Mesendoderm (in vitro differentiated cells): ENCODE results near the gene ADPRS.

Experiments
- DNase-seq: peaks from one replicate; pipeline ENCODE4 v3.0.0; 2013
- H2AK5ac ChIP-seq: 2 replicates; pipeline ENCODE4 v1.6.1; 2013; ENCODE audit warnings: low read length, inconsistent platforms
- H2BK120ac ChIP-seq: 2 replicates; pipeline ENCODE4 v1.6.1; 2013; ENCODE audit warnings: low read depth, mild to moderate bottlenecking, low read length, moderate library complexity, mixed read lengths
- H2BK15ac ChIP-seq: replicated peaks from 2 replicates; pipeline ENCODE4 v1.6.1; 2013; ENCODE audit warnings: low read depth, mild to moderate bottlenecking, moderate library complexity
- H2BK5ac ChIP-seq: 2 replicates; pipeline ENCODE4 v1.6.1; 2013; ENCODE audit warnings: low read length, inconsistent platforms
- H3K18ac ChIP-seq: 2 replicates; pipeline ENCODE4 v1.6.1; 2013; ENCODE audit warnings: mild to moderate bottlenecking, low read length, mixed read lengths
- H3K23ac ChIP-seq: one replicate; pipeline ENCODE4 v1.6.1; 2013; ENCODE audit warnings: low read length
- H3K27ac ChIP-seq: 2 replicates; pipeline ENCODE4 v1.5.1; 2013; ENCODE audit warnings: low read depth, mild to moderate bottlenecking, inconsistent platforms, low read length, moderate library complexity
- H3K27me3 ChIP-seq: 2 replicates; pipeline ENCODE4 v1.6.1; 2013; ENCODE audit warnings: low read length, control low read depth, mild to moderate bottlenecking, inconsistent platforms; ENCODE audit not compliant: insufficient read depth, poor library complexity
- H3K36me3 ChIP-seq: 2 replicates; pipeline ENCODE4 v1.6.1; 2013; ENCODE audit warnings: low read length, inconsistent platforms; ENCODE audit not compliant: control insufficient read depth, insufficient read depth
- H3K4ac ChIP-seq: one replicate; pipeline ENCODE4 v1.6.1; 2013; ENCODE audit warnings: low read depth, mild to moderate bottlenecking, low read length, moderate library complexity
- H3K4me1 ChIP-seq: 2 replicates; pipeline ENCODE4 v1.6.1; 2013; ENCODE audit warnings: low read depth, low read length, inconsistent platforms; ENCODE audit not compliant: control insufficient read depth
- H3K4me2 ChIP-seq: 2 replicates; pipeline ENCODE4 v1.6.1; 2013; ENCODE audit warnings: low read length
- H3K4me3 ChIP-seq: 2 replicates; pipeline ENCODE4 v1.5.1; 2013; ENCODE audit warnings: mild to moderate bottlenecking, low read length
- H3K56ac ChIP-seq: one replicate; pipeline ENCODE4 v1.6.1; 2013; ENCODE audit warnings: low read length
- H3K79me1 ChIP-seq: 2 replicates; pipeline ENCODE4 v1.6.1; 2013; ENCODE audit warnings: low read length, inconsistent platforms
- H3K79me2 ChIP-seq: 2 replicates; pipeline ENCODE4 v1.6.1; 2013; ENCODE audit warnings: mild to moderate bottlenecking, low read length; ENCODE audit not compliant: control insufficient read depth, insufficient read depth
- H3K9ac ChIP-seq: 2 replicates; pipeline ENCODE4 v1.6.1; 2013; ENCODE audit warnings: low read length, inconsistent platforms
- H4K5ac ChIP-seq: one replicate; pipeline ENCODE4 v1.6.1; 2013; ENCODE audit warnings: low read length
- H4K8ac ChIP-seq: one replicate; pipeline ENCODE4 v1.6.1; 2013; ENCODE audit warnings: low read depth, mild to moderate bottlenecking, control low read depth, low read length, moderate library complexity
- WGBS: extraction: QIAGEN DNeasy Blood & Tissue Kit; methylation state at CpG from one replicate; pipeline ENCODE4 v1.1.7; 2013; ENCODE audit warnings: low lambda C conversion rate, missing lambda C conversion rate; ENCODE audit not compliant: insufficient coverage; ENCODE audit errors: extremely low coverage; 5-methylcytosine and 5-hydroxymethylcytosine counted together

Gene ADPRS

DNA sequence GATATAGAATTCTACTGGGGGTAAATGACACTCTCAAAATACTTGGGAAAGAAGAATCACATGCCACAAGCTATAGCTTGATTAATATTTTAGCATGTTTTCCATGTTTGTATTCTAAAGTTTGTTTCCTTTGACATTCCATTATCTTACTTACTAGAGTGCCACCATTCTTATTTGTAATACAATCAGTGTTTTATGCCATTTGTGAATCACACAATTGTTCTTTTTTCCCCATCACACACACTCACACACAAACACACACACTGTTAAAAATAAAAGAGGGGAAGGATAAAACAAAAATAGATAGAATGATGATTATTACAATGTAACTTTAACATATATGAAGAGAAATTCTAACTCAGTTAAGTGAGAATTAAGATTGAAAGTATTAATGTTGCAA, 20.8 kb upstream of the ADPRS start:
- no peak overlapping the region for H2BK15ac ChIP-seq
- DNase-seq = no peak
- H3K4me1 ChIP-seq = no peaks in the 10 kb centered on the region
- no peaks in the 10 kb centered on the region for H3K36me3 ChIP-seq
- H4K5ac ChIP-seq = no peak overlapping the region
- no peak overlapping the region for H2AK5ac ChIP-seq
- no peaks in the 10 kb centered on the region for H3K27me3 ChIP-seq
- no peak overlapping the region for H3K56ac ChIP-seq
- no peaks in the 10 kb centered on the region for H3K79me2 ChIP-seq
- no peak overlapping the region for H3K4me3 ChIP-seq
- no peak overlapping the region for H2BK120ac ChIP-seq
- no peak overlapping the region for H3K9ac ChIP-seq
- no peaks in the 10 kb centered on the region for H3K79me1 ChIP-seq
- H3K18ac ChIP-seq = no peak overlapping the region
- H3K4ac ChIP-seq = no peak overlapping the region
- no peak overlapping the region for H2BK5ac ChIP-seq
- H4K8ac ChIP-seq = no peak overlapping the region
- no peak overlapping the region for H3K27ac ChIP-seq
- H3K4me2 ChIP-seq = no peak overlapping the region
- H3K23ac ChIP-seq = no peak overlapping the region

DNA sequence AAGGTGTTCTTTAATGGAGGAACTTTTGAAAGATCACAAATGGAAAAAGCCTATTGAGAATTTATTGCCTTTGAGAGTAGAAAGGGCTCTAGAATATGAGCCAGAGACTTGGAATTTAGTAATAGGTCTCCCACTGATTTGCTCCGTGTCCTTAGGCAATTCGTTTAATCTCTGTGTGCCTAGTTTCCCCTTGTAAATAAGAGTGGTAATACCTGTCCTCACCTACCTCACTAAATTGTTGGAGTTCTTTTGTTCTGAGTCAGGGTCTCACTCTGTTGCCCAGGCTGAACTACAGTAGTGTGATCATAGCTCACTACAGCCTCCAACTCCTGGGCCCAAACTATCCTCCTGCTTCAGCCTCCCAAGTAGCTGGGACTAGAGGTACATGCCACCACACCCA, 19.8 kb upstream of the ADPRS start:
- H4K8ac ChIP-seq = no peak overlapping the region
- no peak overlapping the region for H3K27ac ChIP-seq
- H3K79me1 ChIP-seq = no peaks in the 10 kb centered on the region
- no peak overlapping the region for H3K4ac ChIP-seq
- H4K5ac ChIP-seq = no peak overlapping the region
- H3K9ac ChIP-seq = no peak overlapping the region
- no peak overlapping the region for H3K4me2 ChIP-seq
- no peak overlapping the region for H3K4me3 ChIP-seq
- DNase-seq = peak; percentile 87
- H3K4me1 ChIP-seq = no peaks in the 10 kb centered on the region
- no peak overlapping the region for H2BK15ac ChIP-seq
- H2BK5ac ChIP-seq = no peak overlapping the region
- no peak overlapping the region for H2BK120ac ChIP-seq
- H2AK5ac ChIP-seq = no peak overlapping the region
- no peaks in the 10 kb centered on the region for H3K79me2 ChIP-seq
- no peaks in the 10 kb centered on the region for H3K27me3 ChIP-seq
- H3K23ac ChIP-seq = no peak overlapping the region
- no peak overlapping the region for H3K56ac ChIP-seq
- H3K18ac ChIP-seq = no peak overlapping the region
- no CpG with 5 or more reads among the region's 2 CpGs for WGBS
- no peaks in the 10 kb centered on the region for H3K36me3 ChIP-seq

DNA sequence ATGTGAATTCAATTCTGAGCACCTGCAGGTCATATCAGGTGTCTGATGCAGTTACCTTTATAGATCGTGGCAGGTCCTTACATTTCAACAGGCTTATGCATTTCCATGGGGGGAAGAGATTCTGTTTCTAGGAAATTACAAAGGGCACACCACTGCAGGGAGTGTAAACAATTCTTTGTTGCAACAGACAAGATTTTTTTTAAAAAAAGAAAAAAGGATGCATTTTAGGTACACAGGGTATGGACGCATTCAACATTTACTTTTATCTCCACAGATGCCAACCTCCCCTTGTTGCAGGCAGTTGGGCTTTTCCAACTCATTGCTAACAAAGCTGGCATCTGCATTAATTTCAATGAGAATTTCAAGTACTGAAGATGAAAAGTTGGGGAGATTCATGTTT, 18.3 kb upstream of the ADPRS start:
- H3K9ac ChIP-seq = no peak overlapping the region
- no peak overlapping the region for H3K56ac ChIP-seq
- H3K4me1 ChIP-seq = no peaks in the 10 kb centered on the region
- H2BK5ac ChIP-seq = no peak overlapping the region
- no peak overlapping the region for H3K23ac ChIP-seq
- no peak for DNase-seq
- no peak overlapping the region for H4K5ac ChIP-seq
- no peak overlapping the region for H3K18ac ChIP-seq
- H3K36me3 ChIP-seq = no peaks in the 10 kb centered on the region
- H3K79me2 ChIP-seq = no peaks in the 10 kb centered on the region
- H2BK15ac ChIP-seq = no peak overlapping the region
- no peak overlapping the region for H3K27ac ChIP-seq
- no peaks in the 10 kb centered on the region for H3K27me3 ChIP-seq
- H2BK120ac ChIP-seq = no peak overlapping the region
- no peak overlapping the region for H4K8ac ChIP-seq
- H3K79me1 ChIP-seq = no peaks in the 10 kb centered on the region
- WGBS = no CpG with 5 or more reads among the region's 2 CpGs
- H3K4me3 ChIP-seq = no peak overlapping the region
- H2AK5ac ChIP-seq = no peak overlapping the region
- no peak overlapping the region for H3K4ac ChIP-seq
- no peak overlapping the region for H3K4me2 ChIP-seq

DNA sequence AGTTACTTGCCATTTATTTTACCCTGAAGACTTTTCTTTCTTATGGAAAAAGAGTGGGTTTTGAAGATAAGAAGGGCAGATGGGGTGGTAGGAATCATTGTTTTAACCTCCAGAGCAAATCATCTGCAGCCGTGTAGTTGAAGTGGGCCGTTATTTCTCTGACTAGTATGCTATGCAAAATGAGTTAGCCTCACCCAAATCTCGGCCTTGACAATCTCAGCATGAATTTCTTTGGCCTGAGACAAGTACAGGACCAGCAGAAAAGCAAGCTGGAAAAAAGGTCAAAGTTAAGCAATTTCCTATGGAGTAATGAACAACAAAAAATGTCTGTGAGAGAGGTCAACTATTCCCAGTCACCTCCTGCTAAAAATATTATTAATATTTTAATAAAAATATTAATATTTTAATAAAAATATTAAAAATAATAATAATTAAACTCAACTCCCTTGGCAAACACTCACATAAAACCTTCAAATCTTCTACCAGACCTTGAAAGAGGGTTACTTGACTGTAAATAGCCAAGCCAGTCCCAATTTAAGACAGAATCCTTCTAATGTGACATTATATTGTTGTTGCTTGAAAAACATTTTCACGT, 11.6 kb upstream of the ADPRS start:
- Histone ChIP-seq H3K56ac (no peak overlapping the region), H4K5ac (no peak overlapping the region), H3K4me3 (no peak overlapping the region), H3K36me3 (no peaks in the 10 kb centered on the region), H2BK15ac (no peak overlapping the region), H4K8ac (no peak overlapping the region), H3K27me3 (no peaks in the 10 kb centered on the region), H3K23ac (no peak overlapping the region), H3K9ac (no peak overlapping the region), H3K4ac (no peak overlapping the region), H3K27ac (no peak overlapping the region), H3K4me2 (no peak overlapping the region), H2BK5ac (no peak overlapping the region), H3K4me1 (no peaks in the 10 kb centered on the region), H3K79me1 (no peaks in the 10 kb centered on the region), H3K18ac (no peak overlapping the region), H3K79me2 (no peaks in the 10 kb centered on the region), H2AK5ac (no peak overlapping the region), H2BK120ac (no peak overlapping the region)
- WGBS = no CpG with 5 or more reads among the region's 4 CpGs
- DNase-seq = no peak

DNA sequence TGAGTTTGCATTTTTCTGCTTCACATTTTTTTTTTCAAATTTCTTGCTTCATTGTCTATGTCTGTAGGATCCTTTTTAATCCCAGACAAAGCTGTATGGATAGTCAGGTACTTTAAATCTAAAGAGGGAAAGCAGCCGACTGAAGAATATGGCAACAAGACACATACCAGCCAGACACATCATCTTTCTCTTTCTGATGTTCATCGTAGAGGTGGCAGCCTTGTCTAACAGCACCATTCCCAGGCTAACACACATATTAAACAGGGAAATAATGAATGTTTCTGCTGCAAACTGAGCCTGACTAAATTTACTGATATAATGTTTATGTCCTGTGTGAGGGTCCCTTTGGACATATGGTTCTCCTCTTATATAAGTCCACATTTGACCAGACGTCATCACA, 8.5 kb upstream of the ADPRS start:
- H3K18ac ChIP-seq = no peak overlapping the region
- H4K5ac ChIP-seq = no peak overlapping the region
- H3K27ac ChIP-seq = no peak overlapping the region
- no peaks in the 10 kb centered on the region for H3K79me1 ChIP-seq
- no peak overlapping the region for H2AK5ac ChIP-seq
- no peaks in the 10 kb centered on the region for H3K79me2 ChIP-seq
- no peak overlapping the region for H2BK5ac ChIP-seq
- H3K4ac ChIP-seq = no peak overlapping the region
- no peaks in the 10 kb centered on the region for H3K36me3 ChIP-seq
- H3K9ac ChIP-seq = no peak overlapping the region
- no peak overlapping the region for H3K56ac ChIP-seq
- no peak overlapping the region for H2BK120ac ChIP-seq
- no peak for DNase-seq
- H4K8ac ChIP-seq = no peak overlapping the region
- no CpG with 5 or more reads among the region's 3 CpGs for WGBS
- no peaks in the 10 kb centered on the region for H3K27me3 ChIP-seq
- H3K4me1 ChIP-seq = peaks cover 2% of the 10 kb centered on the region
- no peak overlapping the region for H3K4me3 ChIP-seq
- H3K4me2 ChIP-seq = no peak overlapping the region
- no peak overlapping the region for H2BK15ac ChIP-seq
- no peak overlapping the region for H3K23ac ChIP-seq

DNA sequence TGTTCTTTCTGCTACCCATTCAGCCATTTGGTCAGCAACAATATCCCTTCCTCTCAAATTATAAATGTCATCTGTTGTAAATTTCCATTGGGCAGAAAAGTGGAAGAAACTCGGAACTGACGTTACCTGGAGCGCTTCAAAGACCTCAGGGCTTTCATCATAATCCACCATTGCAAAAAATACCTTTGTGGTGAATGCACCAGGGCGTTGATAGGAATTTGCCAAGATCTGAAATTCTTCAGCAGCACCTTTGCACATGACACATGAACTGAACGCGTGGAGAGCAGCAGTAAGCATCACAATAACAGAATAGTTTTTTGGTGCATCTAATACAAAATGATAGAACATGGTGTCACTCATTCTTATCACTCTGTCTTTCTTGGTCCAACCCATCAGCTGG, 7.9 kb upstream of the ADPRS start:
- Histone ChIP-seq H2BK5ac (no peak overlapping the region), H3K4ac (no peak overlapping the region), H4K5ac (no peak overlapping the region), H3K18ac (no peak overlapping the region), H2BK15ac (no peak overlapping the region), H3K79me1 (no peaks in the 10 kb centered on the region), H3K56ac (no peak overlapping the region), H3K9ac (no peak overlapping the region), H3K27me3 (no peaks in the 10 kb centered on the region), H3K4me3 (no peak overlapping the region), H3K36me3 (no peaks in the 10 kb centered on the region), H2BK120ac (no peak overlapping the region), H4K8ac (no peak overlapping the region), H3K27ac (no peak overlapping the region), H2AK5ac (no peak overlapping the region), H3K23ac (no peak overlapping the region), H3K4me2 (no peak overlapping the region), H3K4me1 (peaks cover 2% of the 10 kb centered on the region), H3K79me2 (no peaks in the 10 kb centered on the region)
- no CpG with 5 or more reads among the region's 6 CpGs for WGBS
- DNase-seq = no peak
